Measurements from ENCODE around the gene EDDM3A.

EDDM3A gene

DNA sequence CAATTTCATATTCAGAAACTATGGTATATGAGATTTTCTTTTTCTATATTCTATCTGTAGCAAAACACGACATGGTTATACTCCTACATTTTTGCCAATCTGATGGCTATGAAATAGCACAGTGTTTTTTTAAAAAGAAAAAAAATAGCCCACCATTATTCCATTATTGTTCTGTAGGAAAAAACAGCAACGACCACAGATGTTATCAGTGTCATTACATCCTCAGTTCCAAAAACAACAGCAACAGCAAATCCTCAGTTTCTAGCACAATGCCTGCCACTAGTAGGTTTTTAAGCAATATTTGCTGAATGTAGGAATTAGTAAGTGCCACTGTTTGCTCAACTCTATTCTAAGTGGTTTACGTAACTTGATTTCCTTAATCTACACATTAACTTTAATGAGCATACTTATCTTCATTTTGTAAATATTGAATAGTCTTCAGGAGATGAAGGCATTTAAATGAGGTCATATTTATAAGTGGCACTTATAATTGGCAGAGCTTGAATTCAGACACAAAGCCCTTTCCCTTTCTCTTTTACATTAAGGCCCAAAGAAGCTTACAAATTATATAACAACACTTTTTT is 43.6 kb downstream of the EDDM3A start:
- DNase-seq (no peak), ATAC-seq (no peak)
- H3K4me3 Mint-ChIP-seq = no peak overlapping the region
- H3K4me1 Mint-ChIP-seq = peaks cover 6% of the 10 kb centered on the region
- H3K27me3 Mint-ChIP-seq = no peaks in the 10 kb centered on the region
- no peaks in the 10 kb centered on the region for H3K36me3 Mint-ChIP-seq (ENCODE audit: low read depth)
- H3K27ac Mint-ChIP-seq = no peak overlapping the region
- no peaks in the 10 kb centered on the region for H3K9me3 Mint-ChIP-seq

DNA sequence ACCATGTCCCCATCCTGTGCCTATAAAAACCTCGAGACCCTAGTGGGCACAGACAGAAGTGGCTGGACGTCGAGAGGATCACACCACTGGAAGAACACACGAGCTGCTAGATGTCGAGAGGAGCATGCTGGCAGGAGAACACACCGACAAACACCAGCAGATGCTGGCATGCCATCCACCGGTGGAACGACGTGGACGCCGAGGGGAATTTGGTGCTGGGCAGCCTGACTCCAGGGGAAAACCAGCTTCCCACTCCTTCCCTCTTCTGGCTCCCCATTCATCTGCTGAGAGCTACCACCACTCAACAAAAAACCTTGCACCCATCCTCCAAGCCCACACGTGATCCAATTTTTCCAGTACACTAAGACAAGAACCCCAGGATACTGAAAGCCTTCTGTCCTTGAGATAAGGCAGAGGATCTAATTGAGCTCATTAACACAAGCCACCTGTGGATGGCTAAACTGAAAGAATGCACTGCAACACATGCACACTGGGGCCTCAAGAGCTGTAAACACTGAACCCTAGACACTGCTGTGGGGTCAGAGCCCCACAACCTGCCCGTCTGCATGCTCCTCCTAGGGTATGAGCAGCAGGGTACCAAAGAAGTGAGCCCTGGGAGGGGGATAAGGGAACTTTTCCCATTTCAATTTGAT is 44.9 kb downstream of the EDDM3A start:
- no peak for DNase-seq
- no peaks in the 10 kb centered on the region for H3K27me3 Mint-ChIP-seq

DNA sequence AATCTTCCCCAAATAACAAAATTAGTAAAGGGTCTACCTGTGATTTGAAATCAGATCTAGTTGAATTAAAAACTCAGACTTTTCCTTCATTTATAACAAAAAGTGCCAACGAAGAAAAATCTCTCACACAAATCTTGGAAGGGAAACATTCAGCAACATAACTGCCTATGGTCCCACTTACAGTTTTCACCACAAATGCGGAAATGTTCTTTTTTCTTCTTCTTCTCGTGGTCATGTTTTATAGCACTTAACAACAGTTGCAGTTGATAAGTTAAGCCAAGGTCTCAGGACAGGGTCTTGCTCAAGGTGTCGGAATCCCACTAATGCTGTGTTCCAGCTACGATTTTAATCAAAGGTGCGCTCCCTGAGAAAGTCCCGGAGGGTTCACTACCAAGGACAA is 45.5 kb downstream of the EDDM3A start:
- H3K9me3 Mint-ChIP-seq = no peaks in the 10 kb centered on the region
- H3K4me1 Mint-ChIP-seq = peaks cover 6% of the 10 kb centered on the region
- H3K4me3 Mint-ChIP-seq = no peak overlapping the region
- ATAC-seq (no peak), DNase-seq (no peak)
- H3K36me3 Mint-ChIP-seq (ENCODE audit: low read depth) = no peaks in the 10 kb centered on the region
- H3K27me3 Mint-ChIP-seq = no peaks in the 10 kb centered on the region
- no peak overlapping the region for H3K27ac Mint-ChIP-seq

More for the DNA sequence above, 44.9 kb downstream of the EDDM3A start:
- no peak for ATAC-seq
- peaks cover 6% of the 10 kb centered on the region for H3K4me1 Mint-ChIP-seq
- H3K4me3 Mint-ChIP-seq = no peak overlapping the region
- H3K27ac Mint-ChIP-seq = no peak overlapping the region
- H3K36me3 Mint-ChIP-seq (ENCODE audit: low read depth) = no peaks in the 10 kb centered on the region
- H3K9me3 Mint-ChIP-seq = no peaks in the 10 kb centered on the region

DNA sequence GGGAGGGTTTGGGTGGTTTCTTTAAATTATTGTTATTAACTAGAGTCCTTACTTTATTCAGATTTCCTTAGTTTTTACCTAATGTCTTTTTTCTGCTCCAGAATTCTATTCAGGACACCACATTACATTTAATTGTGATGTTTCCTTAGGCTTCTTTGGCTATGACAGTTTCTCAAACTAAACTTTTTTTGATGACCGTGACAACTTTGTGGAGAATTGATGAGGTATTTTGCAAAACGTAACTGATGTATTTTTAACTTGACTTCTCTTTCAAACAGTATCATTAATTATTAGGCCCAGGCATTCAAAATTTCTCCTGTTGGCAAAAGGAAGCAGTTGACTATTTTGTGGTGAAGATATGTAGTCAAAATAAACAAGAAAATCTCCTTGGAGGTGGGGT is 45.9 kb downstream of the EDDM3A start:
- H3K4me3 Mint-ChIP-seq = no peak overlapping the region
- peaks cover 6% of the 10 kb centered on the region for H3K4me1 Mint-ChIP-seq
- H3K9me3 Mint-ChIP-seq = no peaks in the 10 kb centered on the region
- no peaks in the 10 kb centered on the region for H3K27me3 Mint-ChIP-seq
- H3K36me3 Mint-ChIP-seq (ENCODE audit: low read depth) = no peaks in the 10 kb centered on the region
- no peak overlapping the region for H3K27ac Mint-ChIP-seq
- ATAC-seq = no peak
- DNase-seq = no peak

DNA sequence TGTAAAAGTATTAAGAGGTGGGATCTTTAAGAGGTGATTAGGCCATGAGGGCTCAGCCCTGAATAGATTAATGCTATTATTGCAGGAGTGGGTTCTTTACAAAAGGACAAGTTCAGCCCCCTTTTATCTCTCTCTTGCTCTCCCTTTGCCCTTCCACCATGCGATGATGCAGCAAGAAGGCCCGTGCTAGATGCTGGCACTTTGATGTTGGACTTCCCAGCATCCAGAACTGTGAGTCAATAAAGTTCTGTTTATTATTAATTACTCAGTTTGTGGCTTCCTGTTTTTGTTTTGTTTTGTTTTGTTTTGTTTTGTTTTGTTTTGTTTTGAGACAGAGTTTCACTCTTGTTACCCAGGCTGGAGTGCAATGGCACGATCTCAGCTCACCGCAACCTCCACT is 46.9 kb downstream of the EDDM3A start:
- Mint-ChIP-seq H3K27ac (no peak overlapping the region), H3K4me3 (no peak overlapping the region), H3K9me3 (no peaks in the 10 kb centered on the region), H3K36me3 (ENCODE audit: low read depth) (no peaks in the 10 kb centered on the region), H3K4me1 (peaks cover 5% of the 10 kb centered on the region), H3K27me3 (no peaks in the 10 kb centered on the region)
- no peak for ATAC-seq
- DNase-seq = no peak

- ATAC-seq = no peak
- Mint-ChIP-seq H3K9me3 (no peaks in the 10 kb centered on the region), H3K36me3 (ENCODE audit: low read depth) (no peaks in the 10 kb centered on the region), H3K27ac (no peak overlapping the region), H3K4me1 (peaks cover 10% of the 10 kb centered on the region), H3K4me3 (no peak overlapping the region), H3K27me3 (no peaks in the 10 kb centered on the region)
- no peak for DNase-seq
Observed at GRCh38 chr14:20794644-20795369, 49.1 kb downstream of the EDDM3A start.

- DNase-seq (no peak), ATAC-seq (no peak)
- Mint-ChIP-seq H3K9me3 (no peaks in the 10 kb centered on the region), H3K4me3 (no peak overlapping the region), H3K27ac (no peak overlapping the region), H3K27me3 (peaks cover 3% of the 10 kb centered on the region), H3K36me3 (ENCODE audit: low read depth) (no peaks in the 10 kb centered on the region), H3K4me1 (peaks cover 7% of the 10 kb centered on the region)
Observed at GRCh38 chr14:20797164-20797563, 51.5 kb downstream of the EDDM3A start.
